ENCODE data around the gene CMYA5.

The CMYA5 gene

DNA sequence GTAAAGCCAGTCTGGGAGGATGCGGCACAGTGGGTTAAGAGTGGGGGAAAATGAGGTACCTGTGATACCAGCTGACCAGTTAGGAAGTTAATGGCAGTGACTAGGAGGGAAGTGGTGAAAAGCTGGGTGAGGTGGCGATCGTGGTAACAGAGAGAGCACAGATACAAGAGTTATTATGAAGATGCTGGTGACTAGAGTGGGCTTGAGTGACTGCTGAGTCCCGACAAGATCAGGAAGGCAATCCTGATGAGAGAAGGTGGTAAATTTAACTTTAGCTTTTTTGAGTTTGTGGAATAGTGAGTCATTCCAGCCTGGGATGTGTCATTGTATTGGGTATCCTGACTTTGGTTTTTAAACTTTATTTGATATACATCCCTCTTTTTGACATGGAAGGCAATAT lies 38.8 kb downstream of the CMYA5 start:
- Histone ChIP-seq H3F3A (ENCODE audit: insufficient read depth, low read length) (no peaks in the 10 kb centered on the region), H3K79me2 (ENCODE audit: insufficient read depth, low read length) (no peaks in the 10 kb centered on the region), H4K20me1 (ENCODE audit: insufficient read depth, low read length) (no peaks in the 10 kb centered on the region), H3K36me3 (ENCODE audit: insufficient read depth, low read length) (no peaks in the 10 kb centered on the region), H3K4me2 (ENCODE audit: low read length) (no peak overlapping the region), H2AFZ (ENCODE audit: low read length) (no peak overlapping the region), H3K27me3 (ENCODE audit: insufficient read depth, low read length) (peaks cover 6% of the 10 kb centered on the region; the same call in 1 of the 2 replicates), H3K4me1 (ENCODE audit: insufficient read depth, low read length, severe bottlenecking) (no peaks in the 10 kb centered on the region), H3K9ac (ENCODE audit: low read length) (no peak overlapping the region), H3K4me3 (ENCODE audit: low read depth, low read length, poor library complexity, severe bottlenecking) (no peak overlapping the region), H3K27ac (ENCODE audit: low read depth, low read length, poor library complexity, severe bottlenecking) (no peak overlapping the region), H3K9me2 (ENCODE audit: low read depth, low read length) (no peaks in the 10 kb centered on the region), H3K9me3 (ENCODE audit: low read length) (no peaks in the 10 kb centered on the region)
- TF ChIP-seq, protein P1, sequence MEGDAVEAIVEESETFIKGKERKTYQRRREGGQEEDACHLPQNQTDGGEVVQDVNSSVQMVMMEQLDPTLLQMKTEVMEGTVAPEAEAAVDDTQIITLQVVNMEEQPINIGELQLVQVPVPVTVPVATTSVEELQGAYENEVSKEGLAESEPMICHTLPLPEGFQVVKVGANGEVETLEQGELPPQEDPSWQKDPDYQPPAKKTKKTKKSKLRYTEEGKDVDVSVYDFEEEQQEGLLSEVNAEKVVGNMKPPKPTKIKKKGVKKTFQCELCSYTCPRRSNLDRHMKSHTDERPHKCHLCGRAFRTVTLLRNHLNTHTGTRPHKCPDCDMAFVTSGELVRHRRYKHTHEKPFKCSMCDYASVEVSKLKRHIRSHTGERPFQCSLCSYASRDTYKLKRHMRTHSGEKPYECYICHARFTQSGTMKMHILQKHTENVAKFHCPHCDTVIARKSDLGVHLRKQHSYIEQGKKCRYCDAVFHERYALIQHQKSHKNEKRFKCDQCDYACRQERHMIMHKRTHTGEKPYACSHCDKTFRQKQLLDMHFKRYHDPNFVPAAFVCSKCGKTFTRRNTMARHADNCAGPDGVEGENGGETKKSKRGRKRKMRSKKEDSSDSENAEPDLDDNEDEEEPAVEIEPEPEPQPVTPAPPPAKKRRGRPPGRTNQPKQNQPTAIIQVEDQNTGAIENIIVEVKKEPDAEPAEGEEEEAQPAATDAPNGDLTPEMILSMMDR (IDR thresholded peaks at IDR 0.05; ENCODE audit: low read length) = no peak
- no peak for TF ChIP-seq EZH2 (IDR thresholded peaks at IDR 0.05; ENCODE audit: borderline replicate concordance, low read length)

DNA sequence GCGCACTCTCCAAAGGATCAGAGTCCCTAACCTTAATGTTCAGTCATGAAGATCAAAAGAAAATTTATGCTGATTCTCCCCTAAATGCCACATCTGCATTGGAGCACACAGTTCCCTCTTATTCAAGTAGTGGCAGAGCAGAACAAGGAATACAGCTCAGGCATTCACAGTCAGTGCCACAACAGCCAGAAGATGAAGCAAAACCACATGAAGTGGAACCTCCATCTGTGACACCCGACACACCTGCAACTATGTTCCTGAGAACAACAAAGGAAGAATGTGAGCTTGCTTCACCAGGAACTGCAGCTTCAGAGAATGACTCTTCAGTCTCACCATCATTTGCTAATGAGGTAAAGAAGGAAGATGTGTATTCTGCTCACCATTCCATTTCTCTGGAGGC lies 40.0 kb downstream of the CMYA5 start:
- H2AFZ ChIP-seq (ENCODE audit: low read length) = no peak overlapping the region
- peaks cover 6% of the 10 kb centered on the region; the same call in 1 of the 2 replicates for H3K27me3 ChIP-seq (ENCODE audit: insufficient read depth, low read length)
- TF ChIP-seq, protein P1 (IDR thresholded peaks at IDR 0.05; ENCODE audit: low read length) = no peak
- no peak for TF ChIP-seq EZH2 (IDR thresholded peaks at IDR 0.05; ENCODE audit: borderline replicate concordance, low read length)
- H3K4me3 ChIP-seq (ENCODE audit: low read depth, low read length, poor library complexity, severe bottlenecking) = no peak overlapping the region
- H3K4me1 ChIP-seq (ENCODE audit: insufficient read depth, low read length, severe bottlenecking) = no peaks in the 10 kb centered on the region
- H3K36me3 ChIP-seq (ENCODE audit: insufficient read depth, low read length) = no peaks in the 10 kb centered on the region
- H3K9me2 ChIP-seq (ENCODE audit: low read depth, low read length) = no peaks in the 10 kb centered on the region
- H3K27ac ChIP-seq (ENCODE audit: low read depth, low read length, poor library complexity, severe bottlenecking) = no peak overlapping the region
- no peaks in the 10 kb centered on the region for H3K9me3 ChIP-seq (ENCODE audit: low read length)
- H3K79me2 ChIP-seq (ENCODE audit: insufficient read depth, low read length) = no peaks in the 10 kb centered on the region
- H4K20me1 ChIP-seq (ENCODE audit: insufficient read depth, low read length) = no peaks in the 10 kb centered on the region
- no peak overlapping the region for H3K4me2 ChIP-seq (ENCODE audit: low read length)
- H3K9ac ChIP-seq (ENCODE audit: low read length) = no peak overlapping the region
- no peaks in the 10 kb centered on the region for H3F3A ChIP-seq (ENCODE audit: insufficient read depth, low read length)

GRCh38 chr5:79730564-79730963 lies 40.9 kb downstream of the CMYA5 start:
- H2AFZ ChIP-seq (ENCODE audit: low read length) = no peak overlapping the region
- H3K4me1 ChIP-seq (ENCODE audit: insufficient read depth, low read length, severe bottlenecking) = no peaks in the 10 kb centered on the region
- H3K27ac ChIP-seq (ENCODE audit: low read depth, low read length, poor library complexity, severe bottlenecking) = no peak overlapping the region
- H4K20me1 ChIP-seq (ENCODE audit: insufficient read depth, low read length) = no peaks in the 10 kb centered on the region
- H3K36me3 ChIP-seq (ENCODE audit: insufficient read depth, low read length) = no peaks in the 10 kb centered on the region
- H3K9ac ChIP-seq (ENCODE audit: low read length) = no peak overlapping the region
- no peak overlapping the region for H3K4me3 ChIP-seq (ENCODE audit: low read depth, low read length, poor library complexity, severe bottlenecking)
- H3K9me2 ChIP-seq (ENCODE audit: low read depth, low read length) = no peaks in the 10 kb centered on the region
- H3K79me2 ChIP-seq (ENCODE audit: insufficient read depth, low read length) = no peaks in the 10 kb centered on the region
- no peaks in the 10 kb centered on the region for H3F3A ChIP-seq (ENCODE audit: insufficient read depth, low read length)
- TF ChIP-seq, protein P1 (IDR thresholded peaks at IDR 0.05; ENCODE audit: low read length) = no peak
- TF ChIP-seq EZH2 (IDR thresholded peaks at IDR 0.05; ENCODE audit: borderline replicate concordance, low read length) = no peak
- H3K4me2 ChIP-seq (ENCODE audit: low read length) = no peak overlapping the region
- H3K27me3 ChIP-seq (ENCODE audit: insufficient read depth, low read length) = peaks cover 6% of the 10 kb centered on the region; the same call in 1 of the 2 replicates
- no peaks in the 10 kb centered on the region for H3K9me3 ChIP-seq (ENCODE audit: low read length)

All from OCI-LY1 (cell line).